Measurements from ENCODE around the gene B4GALT1. TPM values are rescaled to one million over a fixed set of nuclear protein-coding genes. Genes with fewer than 3 reads are reported as not detected.

The B4GALT1 gene
- total RNA-seq, 3 donors from 2014 or later, result 60.8 to 81.8 (median 66.2) TPM

DNA sequence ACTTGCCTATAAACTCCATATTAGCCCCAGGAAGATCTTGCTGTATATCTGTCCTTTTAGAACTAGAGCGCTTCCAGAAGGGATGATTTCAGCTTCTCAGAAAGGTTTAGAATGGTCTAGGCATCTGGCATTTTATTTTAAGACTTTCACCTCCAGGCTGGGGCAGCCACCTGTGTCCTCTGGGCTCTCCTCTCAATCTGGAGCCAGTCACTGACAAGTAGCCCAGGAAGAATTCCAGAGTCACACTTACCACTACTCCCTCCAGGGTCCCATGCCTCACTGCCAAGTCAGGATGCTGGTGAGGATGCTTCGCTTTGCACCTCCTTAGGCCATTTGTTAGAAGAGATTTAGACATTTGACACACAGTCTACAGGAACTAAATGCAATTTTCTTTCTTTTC lies 20.8 kb downstream of the B4GALT1 start:
- no peaks in the 10 kb centered on the region for H3K36me3 ChIP-seq
- no peak overlapping the region for H3K27ac ChIP-seq
- H3K9me3 ChIP-seq, result no peaks in the 10 kb centered on the region
- H3K4me1 ChIP-seq, result peaks cover 0 to 15% of the 10 kb centered on the region in 2 donors
- TF ChIP-seq CTCF (IDR thresholded peaks at IDR 0.05) (no peak), POLR2A (IDR thresholded peaks at IDR 0.05) (no peak), POLR2AphosphoS5 (IDR thresholded peaks at IDR 0.05) (no peak)
- intact Hi-C loops (cut with DNase I; ENCODE audit: low total_unique reads), result no loop called here
- H3K4me3 ChIP-seq, result no peak overlapping the region
- H3K27me3 ChIP-seq, result no peaks in the 10 kb centered on the region
- no peak for DNase-seq (ENCODE audit: low spot score in 2 of 2)

- Histone ChIP-seq H3K9me3 (no peaks in the 10 kb centered on the region), H3K36me3 (no peaks in the 10 kb centered on the region), H3K4me3 (no peak overlapping the region), H3K27ac (no peak overlapping the region), H3K27me3 (no peaks in the 10 kb centered on the region), H3K4me1 (peaks cover 11 to 21% of the 10 kb centered on the region in 2 donors)
- TF ChIP-seq POLR2A (IDR thresholded peaks at IDR 0.05), result no peak
- intact Hi-C loops (cut with DNase I; ENCODE audit: low total_unique reads), result no loop called here
- DNase-seq (ENCODE audit: low spot score in 2 of 2), result no peak
Measured at GRCh38 chr9:33144551-33144950, 22.6 kb downstream of the B4GALT1 start.

DNA sequence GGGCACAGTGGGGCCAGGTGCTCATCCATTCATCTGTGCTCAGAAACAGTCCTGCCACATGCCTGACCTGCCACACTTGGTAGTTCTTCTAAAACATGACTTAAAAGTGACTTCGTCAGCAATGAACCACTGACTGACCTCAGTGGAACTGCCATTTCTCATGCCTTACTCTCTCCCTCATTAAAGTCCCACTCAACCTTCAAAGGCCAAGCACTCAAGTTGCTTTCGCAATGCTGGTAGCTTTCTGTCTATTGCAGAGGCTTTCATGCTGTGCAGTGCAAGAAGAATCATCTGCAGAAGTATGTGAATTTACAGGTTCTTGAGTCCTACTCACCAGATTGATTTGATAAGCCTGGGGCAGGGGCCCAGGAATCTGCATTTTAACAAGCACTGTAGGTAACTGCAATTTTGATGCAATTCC lies 23.9 kb downstream of the B4GALT1 start:
- no peaks in the 10 kb centered on the region for H3K36me3 ChIP-seq
- H3K9me3 ChIP-seq, result no peaks in the 10 kb centered on the region
- DNase-seq (ENCODE audit: low spot score in 2 of 2), result no peak
- no peaks in the 10 kb centered on the region for H3K27me3 ChIP-seq
- no peak overlapping the region for H3K27ac ChIP-seq
- H3K4me3 ChIP-seq, result no peak overlapping the region
- no peak for TF ChIP-seq CTCF (IDR thresholded peaks at IDR 0.05)
- no peak for TF ChIP-seq POLR2AphosphoS5 (IDR thresholded peaks at IDR 0.05)
- TF ChIP-seq POLR2A (IDR thresholded peaks at IDR 0.05), result no peak
- intact Hi-C loops (cut with DNase I; ENCODE audit: low total_unique reads), result no loop called here
- H3K4me1 ChIP-seq, result peaks cover 17 to 27% of the 10 kb centered on the region in 2 donors

DNA sequence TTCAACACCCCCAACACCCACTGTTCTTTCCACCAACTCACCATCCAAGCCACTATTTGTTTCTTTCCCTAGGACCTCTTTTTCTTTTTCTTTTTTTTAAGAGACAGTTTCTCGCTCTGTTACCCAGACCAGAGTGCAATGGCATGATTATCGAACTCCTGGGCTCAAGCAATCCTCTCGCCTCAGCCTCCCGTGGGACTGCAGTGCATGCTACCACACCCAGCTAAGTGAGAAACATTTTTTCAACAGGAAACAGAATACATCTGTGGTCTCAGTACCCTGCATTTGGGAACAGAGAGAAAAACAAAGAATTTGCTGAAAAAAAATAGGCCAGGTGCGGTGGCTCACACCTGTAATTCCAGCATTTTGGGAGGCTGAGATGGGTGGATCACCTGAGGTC lies 24.6 kb downstream of the B4GALT1 start:
- Histone ChIP-seq H3K4me1 (peaks cover 17 to 27% of the 10 kb centered on the region in 2 donors), H3K36me3 (no peaks in the 10 kb centered on the region), H3K9me3 (no peaks in the 10 kb centered on the region), H3K27me3 (no peaks in the 10 kb centered on the region), H3K4me3 (no peak overlapping the region), H3K27ac (no peak overlapping the region)
- intact Hi-C loops (cut with DNase I; ENCODE audit: low total_unique reads), result no loop called here
- no peak for DNase-seq (ENCODE audit: low spot score in 2 of 2)
- TF ChIP-seq POLR2AphosphoS5 (IDR thresholded peaks at IDR 0.05) (no peak), CTCF (IDR thresholded peaks at IDR 0.05) (no peak), POLR2A (IDR thresholded peaks at IDR 0.05) (no peak)

- Histone ChIP-seq H3K27ac (peak overlapping the region; percentile 68 to 77), H3K9me3 (no peaks in the 10 kb centered on the region), H3K4me3 (peak overlapping the region in 1 of 3 donors; percentile 20), H3K4me1 (peaks cover 17 to 27% of the 10 kb centered on the region in 2 donors), H3K27me3 (no peaks in the 10 kb centered on the region), H3K36me3 (no peaks in the 10 kb centered on the region)
- intact Hi-C loops (cut with DNase I; ENCODE audit: low total_unique reads), result no loop called here
- DNase-seq (ENCODE audit: low spot score in 2 of 2), result no peak
- TF ChIP-seq POLR2AphosphoS5 (IDR thresholded peaks at IDR 0.05) (no peak), POLR2A (IDR thresholded peaks at IDR 0.05) (no peak), CTCF (IDR thresholded peaks at IDR 0.05) (no peak)
Measured at GRCh38 chr9:33140401-33141360, 26.5 kb downstream of the B4GALT1 start.

Data from breast epithelium (tissue), 4 donors.